Natural killer cell treated with Interleukin-12 subunit alpha and Interleukin-12 subunit beta and Interleukin-15 and Interleukin-18, amount 100 ng/mL, for 72 hours (primary cell): Measurements from ENCODE around the gene DUOX2. TPM values are rescaled to one million over a fixed set of nuclear protein-coding genes. Genes with fewer than 3 reads are reported as not detected.
A peak's percentile ranks its signal among the peaks of the same experiment; 100 is the strongest.

Experiments
- ATAC-seq, 2 donors: fragments of 150-1000 bp; cut with Tn5 transposase in 1 of 2; sonication (Bioruptor Pico), chemical (Tn5 transposase) in 1 of 2; 2 replicates each; pipeline ENCODE4 v1.10.0; 2021
- DNase-seq: peaks from one replicate; pipeline ENCODE4 v3.0.0; 2022; ENCODE audit warnings: low spot score
- H3K27ac Mint-ChIP-seq, 2 donors: 1 replicate in 1 of 2; 2 replicates in 1 of 2; pipeline ENCODE4 v1.8.0; 2022; ENCODE audit warnings: mixed read lengths in 2 of 2, mild to moderate bottlenecking in 1 of 2, moderate library complexity in 1 of 2
- H3K27me3 Mint-ChIP-seq, 2 donors: 1 replicate in 1 of 2; 2 replicates in 1 of 2; pipeline ENCODE4 v1.8.0; 2022; ENCODE audit warnings: mixed read lengths in 2 of 2
- H3K36me3 Mint-ChIP-seq: one replicate; pipeline ENCODE4 v1.8.0; 2022; ENCODE audit warnings: mixed read lengths
- H3K4me1 Mint-ChIP-seq, 2 donors: 1 replicate in 1 of 2; 2 replicates in 1 of 2; pipeline ENCODE4 v1.8.0; 2022; ENCODE audit warnings: low read depth in 2 of 2, mixed read lengths in 2 of 2, mild to moderate bottlenecking in 1 of 2
- H3K4me3 Mint-ChIP-seq: one replicate; pipeline ENCODE4 v1.8.0; 2022; ENCODE audit warnings: mixed read lengths
- H3K9me3 Mint-ChIP-seq: 2 replicates; pipeline ENCODE4 v1.8.0; 2022; ENCODE audit warnings: mixed read lengths
- total RNA-seq, 2 donors: library from RNA; stranded (reverse); gene quantifications; one replicate each; pipeline ENCODE4 v1.2.3, GENCODE V29; 2022

Gene DUOX2
- total RNA-seq: 1 to 10 TPM in 1 of 2 donors, under 1 TPM in 1; 0.19 to 7.1 TPM

DNA sequence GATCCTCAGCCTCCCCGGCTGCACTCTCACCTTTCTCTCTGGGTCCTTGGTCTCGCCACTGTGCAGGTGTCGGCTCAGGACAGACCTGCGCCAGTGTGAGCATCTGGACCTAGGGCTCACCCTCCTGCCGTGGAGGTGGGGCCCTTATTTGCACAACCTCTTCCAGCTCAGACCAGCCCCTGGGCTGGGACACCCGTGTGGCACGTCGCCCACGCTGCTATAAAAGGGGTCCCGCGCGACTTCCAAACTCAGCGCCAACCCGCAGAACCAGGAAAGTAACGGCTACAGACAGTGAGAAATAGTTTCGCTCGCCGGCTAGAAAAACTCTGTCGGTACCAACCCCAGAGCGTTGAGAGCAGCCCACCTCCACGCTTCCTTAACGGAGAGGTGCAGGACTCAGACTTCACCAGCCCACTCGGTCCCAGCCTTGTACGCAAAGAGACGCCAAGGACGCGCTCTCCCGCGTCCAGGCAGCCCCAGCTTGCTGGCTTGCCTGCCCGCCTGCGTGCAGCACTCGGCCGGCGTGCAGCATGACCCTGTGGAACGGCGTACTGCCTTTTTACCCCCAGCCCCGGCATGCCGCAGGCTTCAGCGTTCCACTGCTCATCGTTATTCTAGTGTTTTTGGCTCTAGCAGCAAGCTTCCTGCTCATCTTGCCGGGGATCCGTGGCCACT lies at the start of gene DUOX2, which contains the start of gene DUOXA2:
Gene DUOX2, minus strand, starts transcription at position 97 of the 675 bp plus-strand sequence. CDS start 761 bp downstream, outside the sequence.
Gene DUOXA2, plus strand, starts transcription at position 251 of the 675 bp plus-strand sequence. Its CDS starts 280 bp downstream, at position 531.
- H3K4me1 Mint-ChIP-seq: peaks cover 19 to 20% of the 10 kb centered on the region in 2 donors
- H3K4me3 Mint-ChIP-seq: peak within 1 kb of the TSS; percentile 68
- ATAC-seq (no peak), DNase-seq (no peak)
- H3K36me3 Mint-ChIP-seq: peaks cover 5% of the 10 kb centered on the region
- H3K9me3 Mint-ChIP-seq: no peaks in the 10 kb centered on the region
- peaks cover 58 to 66% of the 10 kb centered on the region in 2 donors for H3K27me3 Mint-ChIP-seq
- no peak within 1 kb of the TSS for H3K27ac Mint-ChIP-seq

DNA sequence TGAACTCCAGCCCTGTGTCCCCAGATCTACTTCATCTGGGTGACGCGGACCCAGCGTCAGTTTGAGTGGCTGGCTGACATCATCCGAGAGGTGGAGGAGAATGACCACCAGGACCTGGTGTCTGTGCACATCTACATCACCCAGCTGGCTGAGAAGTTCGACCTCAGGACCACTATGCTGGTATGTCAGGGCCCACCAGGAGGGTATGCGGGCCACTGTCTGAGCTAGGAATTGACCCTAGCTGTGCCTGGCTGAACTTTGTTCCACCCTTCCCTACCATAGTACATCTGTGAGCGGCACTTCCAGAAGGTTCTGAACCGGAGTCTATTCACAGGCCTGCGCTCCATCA lies 49.5 kb upstream of the DUOX2 start:
- Mint-ChIP-seq H3K27ac (peak overlapping the region in 1 of 2 donors; percentile 75), H3K4me3 (no peak overlapping the region), H3K36me3 (no peaks in the 10 kb centered on the region), H3K27me3 (no peaks in the 10 kb centered on the region), H3K9me3 (no peaks in the 10 kb centered on the region), H3K4me1 (peaks cover 19 to 36% of the 10 kb centered on the region in 2 donors)
- no peak for ATAC-seq
- no peak for DNase-seq

DNA sequence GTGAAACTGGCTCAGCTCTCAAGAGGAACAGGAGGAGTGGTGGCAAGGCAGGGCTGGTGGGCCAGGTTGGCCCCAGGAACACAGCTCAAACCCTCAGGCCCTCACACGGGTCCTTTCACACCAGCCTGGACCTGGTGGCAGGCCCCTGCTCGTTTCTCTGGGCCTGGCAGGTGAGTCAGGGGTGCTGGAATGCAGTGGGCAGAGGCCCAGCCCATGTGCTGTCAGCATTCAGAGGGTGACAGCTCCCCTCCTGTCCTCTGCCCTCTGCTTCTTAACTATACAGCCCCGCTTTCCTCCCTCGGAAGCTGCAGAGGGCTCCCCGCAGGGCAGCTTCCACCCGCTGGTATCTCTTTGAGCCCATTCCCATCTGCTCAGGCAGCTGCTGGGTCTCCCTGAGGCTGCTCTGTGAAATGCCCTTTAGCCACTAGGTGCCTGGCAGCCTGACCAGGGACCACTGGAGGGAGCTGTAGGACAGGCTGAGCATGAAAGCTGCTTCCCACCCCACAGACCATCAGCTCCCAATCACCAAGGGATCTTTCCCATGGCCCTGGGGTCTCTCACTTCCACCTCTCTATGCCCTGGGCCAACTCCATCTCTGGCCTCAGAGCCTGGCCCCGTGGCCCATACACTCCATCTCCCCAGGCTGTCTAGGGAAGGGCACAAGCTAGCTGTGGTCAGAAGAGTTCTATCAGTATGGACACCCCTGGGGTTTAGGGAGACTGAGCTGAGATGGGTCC lies 49.0 kb upstream of the DUOX2 start:
- Mint-ChIP-seq H3K9me3 (no peaks in the 10 kb centered on the region), H3K4me1 (peaks cover 19 to 39% of the 10 kb centered on the region in 2 donors), H3K4me3 (no peak overlapping the region), H3K36me3 (no peaks in the 10 kb centered on the region), H3K27me3 (no peaks in the 10 kb centered on the region), H3K27ac (peak overlapping the region in 1 of 2 donors; percentile 56)
- DNase-seq: peak; percentile 81
- peak; percentile 25 to 56 for ATAC-seq

DNA sequence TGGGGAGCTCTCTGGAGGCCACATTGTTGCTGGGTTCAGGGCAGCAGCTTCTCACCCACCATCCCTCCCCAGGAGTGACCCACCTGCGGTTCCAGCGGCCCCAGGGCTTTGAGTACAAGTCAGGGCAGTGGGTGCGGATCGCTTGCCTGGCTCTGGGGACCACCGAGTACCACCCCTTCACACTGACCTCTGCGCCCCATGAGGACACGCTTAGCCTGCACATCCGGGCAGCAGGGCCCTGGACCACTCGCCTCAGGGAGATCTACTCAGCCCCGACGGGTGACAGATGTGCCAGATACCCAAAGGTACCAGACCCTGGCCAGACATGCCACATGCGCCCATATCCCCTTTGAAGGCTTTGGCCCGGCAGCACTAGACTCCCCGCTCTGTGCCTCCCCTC lies 47.7 kb upstream of the DUOX2 start:
- DNase-seq (no peak), ATAC-seq (no peak)
- Mint-ChIP-seq H3K9me3 (no peaks in the 10 kb centered on the region), H3K36me3 (no peaks in the 10 kb centered on the region), H3K27ac (no peak overlapping the region), H3K4me3 (no peak overlapping the region), H3K4me1 (peaks cover 24 to 38% of the 10 kb centered on the region in 2 donors), H3K27me3 (no peaks in the 10 kb centered on the region)

DNA sequence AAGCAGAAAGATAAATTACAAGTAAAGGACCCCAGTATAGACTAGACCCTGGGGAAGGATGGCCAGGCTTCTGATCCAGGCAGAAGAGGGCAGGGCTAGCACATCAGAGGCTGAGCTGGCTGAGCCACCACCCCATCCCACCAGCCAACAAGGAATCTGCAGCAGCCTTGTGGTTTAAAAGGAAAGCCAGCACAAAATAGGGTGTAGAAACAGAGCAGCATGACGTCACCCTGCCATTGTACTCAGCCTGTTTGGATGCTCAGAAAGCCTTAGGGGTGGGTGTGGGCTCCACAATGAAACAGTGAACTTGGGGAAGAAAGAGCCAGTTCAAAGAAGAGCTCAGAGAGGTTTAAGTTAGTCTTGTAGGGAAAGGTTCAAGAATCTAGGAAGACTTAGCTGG lies 44.0 kb upstream of the DUOX2 start:
- DNase-seq (no peak), ATAC-seq (no peak)
- no peak overlapping the region for H3K4me3 Mint-ChIP-seq
- no peaks in the 10 kb centered on the region for H3K27me3 Mint-ChIP-seq
- H3K36me3 Mint-ChIP-seq: no peaks in the 10 kb centered on the region
- peaks cover 19 to 24% of the 10 kb centered on the region in 2 donors for H3K4me1 Mint-ChIP-seq
- no peaks in the 10 kb centered on the region for H3K9me3 Mint-ChIP-seq
- H3K27ac Mint-ChIP-seq: no peak overlapping the region

DNA sequence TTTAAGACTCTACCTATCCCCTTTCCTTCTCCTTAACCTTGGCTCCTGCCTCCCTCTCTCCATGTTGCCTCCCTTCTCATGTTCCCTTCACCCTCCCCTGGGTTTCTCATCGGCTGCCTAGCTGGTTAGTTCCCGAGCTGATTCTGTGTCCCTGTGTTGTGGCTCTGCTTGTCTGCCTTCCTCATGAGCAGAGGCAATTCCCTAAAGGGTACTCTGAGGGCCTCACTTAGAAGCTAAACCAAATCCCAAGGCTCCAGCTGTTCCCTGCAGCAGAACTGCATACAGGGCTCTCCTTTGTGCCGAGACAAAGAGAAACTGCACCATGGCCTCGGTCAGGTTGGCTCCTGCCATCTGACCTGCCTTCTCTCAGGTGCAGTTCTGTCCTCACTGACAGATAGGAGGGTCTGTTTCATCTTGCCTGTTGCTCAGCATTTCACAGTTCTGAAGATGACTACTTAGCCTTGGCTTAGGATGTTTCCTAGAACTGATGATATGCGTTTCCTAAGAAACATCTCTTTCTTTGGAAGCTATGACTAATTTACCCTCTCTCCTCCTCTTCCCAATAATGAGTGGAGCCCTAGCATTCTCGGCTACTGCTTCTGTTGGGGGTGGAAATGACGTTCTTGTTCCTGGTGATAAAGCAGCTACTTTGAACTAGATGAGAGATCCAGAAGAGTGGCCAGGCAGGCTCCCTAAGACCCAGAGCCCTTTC lies 42.9 kb upstream of the DUOX2 start:
- H3K4me1 Mint-ChIP-seq: peaks cover 19% of the 10 kb centered on the region in 2 donors
- H3K27me3 Mint-ChIP-seq: no peaks in the 10 kb centered on the region
- DNase-seq (no peak), ATAC-seq (no peak)
- H3K36me3 Mint-ChIP-seq: no peaks in the 10 kb centered on the region
- no peaks in the 10 kb centered on the region for H3K9me3 Mint-ChIP-seq
- no peak overlapping the region for H3K4me3 Mint-ChIP-seq
- no peak overlapping the region for H3K27ac Mint-ChIP-seq

DNA sequence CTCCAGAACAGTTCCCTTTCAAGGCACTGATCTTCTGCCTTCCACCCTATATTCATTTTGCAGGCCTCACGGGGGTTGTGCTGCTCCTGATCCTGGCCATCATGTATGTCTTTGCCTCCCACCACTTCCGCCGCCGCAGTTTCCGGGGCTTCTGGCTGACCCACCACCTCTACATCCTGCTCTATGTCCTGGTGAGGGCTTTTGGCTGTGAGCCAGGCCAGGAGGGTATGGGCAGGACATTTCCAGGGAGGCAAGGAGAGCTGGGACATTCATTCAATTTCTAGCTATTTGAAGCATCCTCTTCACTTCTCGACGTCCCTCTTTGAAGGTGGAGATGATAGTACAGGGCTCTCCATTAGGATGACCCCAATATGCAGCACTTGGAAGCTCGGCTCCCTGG lies 41.8 kb upstream of the DUOX2 start:
- ATAC-seq (no peak), DNase-seq (no peak)
- H3K27me3 Mint-ChIP-seq: no peaks in the 10 kb centered on the region
- peaks cover 18 to 19% of the 10 kb centered on the region in 2 donors for H3K4me1 Mint-ChIP-seq
- H3K9me3 Mint-ChIP-seq: no peaks in the 10 kb centered on the region
- no peaks in the 10 kb centered on the region for H3K36me3 Mint-ChIP-seq
- H3K4me3 Mint-ChIP-seq: no peak overlapping the region
- no peak overlapping the region for H3K27ac Mint-ChIP-seq

DNA sequence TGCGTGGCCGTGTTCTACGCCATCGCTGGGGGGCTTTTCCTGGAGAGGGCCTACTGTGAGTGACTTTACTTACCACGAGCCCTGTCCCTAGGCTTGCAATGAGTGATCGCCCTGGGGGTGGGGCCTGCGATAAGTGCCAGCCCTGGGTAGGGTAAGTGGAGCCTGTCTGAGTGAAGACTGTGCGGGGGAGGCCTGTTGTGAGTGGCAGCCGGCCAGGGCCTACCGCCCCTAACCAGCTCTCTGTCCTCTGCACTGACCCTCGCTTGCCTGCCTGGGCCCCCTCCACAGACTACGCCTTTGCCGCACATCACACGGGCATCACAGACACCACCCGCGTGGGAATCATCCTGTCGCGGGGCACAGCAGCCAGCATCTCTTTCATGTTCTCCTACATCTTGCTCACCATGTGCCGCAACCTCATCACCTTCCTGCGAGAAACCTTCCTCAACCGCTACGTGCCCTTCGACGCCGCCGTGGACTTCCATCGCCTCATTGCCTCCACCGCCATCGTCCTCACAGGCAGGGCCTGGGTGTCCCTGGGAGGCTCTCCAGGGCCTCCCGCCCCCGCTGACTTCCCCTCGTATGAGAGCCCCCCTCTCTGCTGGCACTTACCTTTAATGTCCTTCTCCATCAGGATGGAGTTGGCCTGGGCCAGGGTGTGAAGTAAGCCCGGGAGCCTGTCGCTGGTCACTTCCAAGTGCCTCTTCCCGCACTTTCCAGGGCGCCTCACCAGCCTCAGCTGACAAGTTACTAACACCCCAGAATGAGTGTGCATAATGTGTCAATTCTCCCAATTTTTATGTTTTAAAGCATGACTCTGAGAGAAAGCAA lies 38.2 kb upstream of the DUOX2 start:
- ATAC-seq (no peak), DNase-seq (no peak)
- Mint-ChIP-seq H3K36me3 (no peaks in the 10 kb centered on the region), H3K27me3 (no peaks in the 10 kb centered on the region), H3K9me3 (no peaks in the 10 kb centered on the region), H3K4me1 (peaks cover 0 to 6% of the 10 kb centered on the region in 2 donors), H3K27ac (no peak overlapping the region), H3K4me3 (no peak overlapping the region)

DNA sequence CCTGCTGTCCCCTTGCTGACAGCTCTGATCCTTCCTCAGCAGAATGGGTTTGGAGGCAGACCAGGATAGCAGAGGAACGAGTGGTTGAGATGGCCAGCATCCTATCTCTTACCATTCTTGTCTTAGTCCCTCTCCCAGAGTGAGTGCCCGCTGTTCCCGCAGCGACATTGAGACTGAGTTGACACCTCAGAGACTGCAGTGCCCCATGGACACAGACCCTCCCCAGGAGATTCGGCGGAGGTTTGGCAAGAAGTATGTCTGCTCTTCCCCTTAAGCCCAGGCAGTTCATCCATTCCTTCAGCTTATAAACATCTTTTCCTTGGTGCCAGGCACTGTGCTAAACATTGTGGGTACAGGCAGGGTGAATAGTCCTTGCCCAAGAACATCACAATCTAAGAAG lies 37.0 kb upstream of the DUOX2 start:
- H3K9me3 Mint-ChIP-seq: no peaks in the 10 kb centered on the region
- ATAC-seq (no peak), DNase-seq (no peak)
- H3K27me3 Mint-ChIP-seq: no peaks in the 10 kb centered on the region
- no peak overlapping the region for H3K4me3 Mint-ChIP-seq
- H3K36me3 Mint-ChIP-seq: no peaks in the 10 kb centered on the region
- no peaks in the 10 kb centered on the region for H3K4me1 Mint-ChIP-seq
- no peak overlapping the region for H3K27ac Mint-ChIP-seq

DNA sequence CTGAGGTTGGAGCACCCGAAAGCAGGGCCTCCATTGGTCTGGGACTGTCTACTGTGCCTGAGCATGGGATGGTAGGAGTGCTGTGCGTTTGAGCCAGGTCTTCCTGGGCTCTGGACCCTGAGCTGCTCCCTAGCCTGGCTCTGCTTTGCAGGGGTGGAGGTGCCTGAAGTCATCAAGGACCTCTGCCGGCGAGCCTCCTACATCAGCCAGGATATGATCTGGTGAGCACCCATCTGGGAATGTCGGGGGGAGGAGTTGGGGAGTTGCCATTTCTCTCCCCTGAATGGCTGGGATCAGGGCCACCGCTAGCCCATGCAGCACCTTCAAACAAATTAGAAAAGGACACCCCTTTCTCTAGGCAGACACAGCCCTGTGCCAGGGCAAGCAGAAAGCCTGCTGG lies 36.5 kb upstream of the DUOX2 start:
- Mint-ChIP-seq H3K36me3 (no peaks in the 10 kb centered on the region), H3K4me3 (no peak overlapping the region), H3K4me1 (no peaks in the 10 kb centered on the region), H3K27me3 (no peaks in the 10 kb centered on the region), H3K9me3 (no peaks in the 10 kb centered on the region), H3K27ac (no peak overlapping the region)
- no peak for DNase-seq
- no peak for ATAC-seq

DNA sequence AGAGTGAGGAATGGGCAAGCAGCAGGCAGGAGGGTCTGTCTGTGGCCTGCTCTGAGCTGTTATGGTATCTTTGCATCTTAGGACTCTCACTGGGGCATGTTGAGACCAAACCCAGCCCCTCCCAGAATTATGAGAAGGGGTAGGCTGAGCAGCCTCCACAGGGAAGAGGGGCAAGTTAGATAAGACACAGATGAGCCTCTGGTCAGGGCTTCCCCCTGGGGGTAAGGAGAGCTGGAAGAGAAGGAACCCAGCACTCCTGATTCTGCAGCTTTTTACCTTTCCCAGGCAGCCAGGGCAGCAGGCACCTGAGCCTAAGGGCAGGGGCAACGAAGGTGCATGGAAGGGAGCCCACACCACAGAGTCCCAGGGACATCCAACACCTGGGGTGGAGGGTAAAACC lies 35.1 kb upstream of the DUOX2 start:
- Mint-ChIP-seq H3K9me3 (no peaks in the 10 kb centered on the region), H3K27ac (no peak overlapping the region), H3K4me1 (peaks cover 0 to 2% of the 10 kb centered on the region in 2 donors), H3K36me3 (no peaks in the 10 kb centered on the region), H3K4me3 (no peak overlapping the region), H3K27me3 (no peaks in the 10 kb centered on the region)
- no peak for DNase-seq
- no peak for ATAC-seq

DNA sequence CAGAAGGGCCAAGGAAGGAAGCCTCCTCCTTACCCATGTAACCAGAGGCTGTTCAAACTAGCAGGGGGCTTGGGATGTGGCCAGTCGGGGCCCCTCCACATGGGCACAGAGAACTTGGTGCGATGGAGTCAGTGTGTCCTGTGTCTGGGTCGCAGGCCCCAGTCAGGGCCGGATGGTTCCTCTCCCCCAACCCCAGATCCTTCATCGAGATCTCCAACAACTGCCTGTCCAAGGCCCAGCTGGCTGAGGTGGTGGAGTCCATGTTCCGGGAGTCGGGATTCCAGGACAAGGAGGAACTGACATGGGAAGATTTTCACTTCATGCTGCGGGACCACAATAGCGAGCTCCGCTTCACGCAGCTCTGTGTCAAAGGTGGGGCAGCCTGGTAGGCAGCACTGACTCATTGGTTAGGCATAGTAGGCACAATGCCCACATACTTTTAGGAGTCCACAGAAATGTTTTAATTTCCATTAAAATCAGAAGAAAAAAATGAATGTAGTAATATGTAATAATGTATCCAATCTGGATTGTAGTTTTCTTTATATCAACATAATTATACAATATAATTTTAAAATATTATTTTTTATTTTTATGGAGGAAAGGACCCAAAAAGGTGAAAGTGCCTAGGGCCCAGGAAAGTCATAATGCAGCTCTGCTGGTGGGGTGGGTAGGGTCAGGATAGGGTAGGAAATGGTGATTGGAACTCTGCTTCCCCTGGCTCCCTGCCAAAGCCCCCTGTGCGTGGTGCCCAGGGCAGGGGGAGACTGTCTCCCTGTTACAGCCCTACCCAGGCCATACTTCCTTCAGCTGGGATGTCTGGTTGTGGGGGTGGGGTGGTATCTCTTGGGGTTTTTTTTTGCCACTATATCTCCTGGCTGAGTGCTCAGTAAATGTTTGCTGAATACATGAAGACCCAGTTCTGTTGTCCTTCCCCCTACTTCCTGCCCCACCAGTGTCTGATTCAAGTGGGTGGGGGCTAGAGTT lies 34.4 kb upstream of the DUOX2 start:
- no peak overlapping the region for H3K4me3 Mint-ChIP-seq

More for the DNA sequence above, 34.4 kb upstream of the DUOX2 start:
- DNase-seq (no peak), ATAC-seq (no peak)
- H3K36me3 Mint-ChIP-seq: no peaks in the 10 kb centered on the region
- no peak overlapping the region for H3K27ac Mint-ChIP-seq
- H3K9me3 Mint-ChIP-seq: no peaks in the 10 kb centered on the region
- peaks cover 0 to 2% of the 10 kb centered on the region in 2 donors for H3K4me1 Mint-ChIP-seq
- H3K27me3 Mint-ChIP-seq: no peaks in the 10 kb centered on the region
